Measurements from ENCODE around the gene ATOH8.

ATOH8 gene

DNA sequence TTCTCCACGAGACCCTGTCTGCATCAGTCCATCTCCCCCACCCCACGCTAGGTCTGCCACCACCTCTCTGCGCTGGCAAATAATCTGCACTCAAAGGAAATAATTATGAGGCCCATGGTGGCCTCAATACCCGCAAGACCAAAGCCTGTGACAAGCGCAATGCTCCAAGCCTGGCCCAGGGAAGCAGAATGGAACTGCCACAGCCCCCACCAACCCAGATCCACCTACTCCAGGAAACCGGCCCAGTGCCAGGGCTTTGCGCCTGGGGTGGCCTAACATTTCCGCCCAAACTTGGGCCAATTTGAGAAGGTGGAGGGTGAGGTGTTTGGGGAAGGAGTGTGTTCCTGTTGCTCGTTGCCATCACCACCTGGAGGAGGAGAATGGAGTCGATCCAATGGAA is 26.0 kb upstream of the ATOH8 start:
- no peak overlapping the region for H4K8ac ChIP-seq (ENCODE audit: low read length)
- 82% methylated on average over 6 of the region's 10 CpGs for WGBS

DNA sequence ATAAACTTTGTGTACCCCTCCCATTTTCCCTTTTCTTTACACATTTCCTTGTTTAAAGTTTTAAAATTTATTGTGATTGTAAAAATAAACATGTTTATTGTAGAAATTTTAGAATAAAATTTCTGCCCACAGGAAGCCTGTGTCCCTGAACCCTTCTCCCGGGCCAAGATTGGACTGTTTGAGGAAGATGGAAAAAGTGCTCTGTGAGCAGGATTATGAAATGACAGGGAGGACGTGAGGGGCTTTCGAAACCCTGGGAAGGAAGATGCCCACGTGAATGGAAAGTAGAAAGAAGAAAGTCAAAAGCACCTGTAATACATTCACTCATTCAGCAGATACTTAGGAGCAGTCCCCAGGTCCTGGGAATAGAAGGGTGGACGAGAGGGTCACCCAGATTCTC is 25.4 kb upstream of the ATOH8 start:
- no peak overlapping the region for H2BK12ac ChIP-seq (ENCODE audit: low read length in 2 of 2)
- no peak overlapping the region for H3K4me2 ChIP-seq (ENCODE audit: low read length, poor library complexity, severe bottlenecking)
- no peak overlapping the region for H3K27ac ChIP-seq (ENCODE audit: low read length, poor library complexity, severe bottlenecking)
- H2BK5ac ChIP-seq (ENCODE audit: low read depth, low read length, poor library complexity, severe bottlenecking) = no peak overlapping the region
- H3K27me3 ChIP-seq (ENCODE audit: control insufficient read depth in 1 of 2, insufficient read depth in 1 of 2, low read length in 2 of 2) = peaks cover 4 to 17% of the 10 kb centered on the region in 2 experiments
- H3K36me3 ChIP-seq (ENCODE audit: control insufficient read depth in 1 of 2, insufficient read depth in 2 of 2, low read depth in 1 of 2, low read length in 2 of 2) = no peaks in the 10 kb centered on the region
- H3K4me1 ChIP-seq (ENCODE audit: control insufficient read depth, insufficient read depth, low read depth, low read length) = no peaks in the 10 kb centered on the region
- no peak overlapping the region for H2AK5ac ChIP-seq (ENCODE audit: low read length, severe bottlenecking)
- DNase-seq = no peak
- H3K4me3 ChIP-seq (ENCODE audit: insufficient read depth in 1 of 2, low read depth in 1 of 2, low read length in 2 of 2) = no peak overlapping the region
- WGBS = 100% methylated on average over 1 of the region's 5 CpGs
- no peak overlapping the region for H3K14ac ChIP-seq (ENCODE audit: low read length in 2 of 2)
- H2BK120ac ChIP-seq (ENCODE audit: low read depth, low read length) = no peak overlapping the region
- no peak overlapping the region for H2AFZ ChIP-seq (ENCODE audit: low read depth, low read length)
- no peak overlapping the region for H3K18ac ChIP-seq (ENCODE audit: low read depth in 1 of 2, low read length in 2 of 2)
- H3K9ac ChIP-seq (ENCODE audit: low read length) = no peak overlapping the region
- H3K23ac ChIP-seq (ENCODE audit: low read length in 2 of 2) = no peak overlapping the region
- H4K8ac ChIP-seq (ENCODE audit: low read length) = no peak overlapping the region
- H3K9me3 ChIP-seq (ENCODE audit: control insufficient read depth, low read length) = no peaks in the 10 kb centered on the region
- H3K79me1 ChIP-seq (replicated peaks; ENCODE audit: low read length, poor library complexity, severe bottlenecking) = no peaks in the 10 kb centered on the region
- no peak overlapping the region for H4K91ac ChIP-seq (ENCODE audit: low read length)
- H3K4ac ChIP-seq (ENCODE audit: low read depth in 1 of 2, low read length in 2 of 2) = no peak overlapping the region
- H2BK15ac ChIP-seq (ENCODE audit: low read depth, poor library complexity, severe bottlenecking) = no peak overlapping the region

More for the DNA sequence above, 26.0 kb upstream of the ATOH8 start:
- no peak overlapping the region for H3K18ac ChIP-seq (ENCODE audit: low read depth in 1 of 2, low read length in 2 of 2)
- no peak for DNase-seq
- H2BK15ac ChIP-seq (ENCODE audit: low read depth, poor library complexity, severe bottlenecking) = no peak overlapping the region
- H3K4ac ChIP-seq (ENCODE audit: low read depth in 1 of 2, low read length in 2 of 2) = no peak overlapping the region
- H2BK5ac ChIP-seq (ENCODE audit: low read depth, low read length, poor library complexity, severe bottlenecking) = no peak overlapping the region
- no peaks in the 10 kb centered on the region for H3K36me3 ChIP-seq (ENCODE audit: control insufficient read depth in 1 of 2, insufficient read depth in 2 of 2, low read depth in 1 of 2, low read length in 2 of 2)
- H3K23ac ChIP-seq (ENCODE audit: low read length in 2 of 2) = no peak overlapping the region
- H3K4me3 ChIP-seq (ENCODE audit: insufficient read depth in 1 of 2, low read depth in 1 of 2, low read length in 2 of 2) = no peak overlapping the region
- no peak overlapping the region for H3K9ac ChIP-seq (ENCODE audit: low read length)
- no peak overlapping the region for H3K14ac ChIP-seq (ENCODE audit: low read length in 2 of 2)
- no peaks in the 10 kb centered on the region for H3K79me1 ChIP-seq (replicated peaks; ENCODE audit: low read length, poor library complexity, severe bottlenecking)
- H2AK5ac ChIP-seq (ENCODE audit: low read length, severe bottlenecking) = no peak overlapping the region
- peaks cover 4 to 17% of the 10 kb centered on the region in 2 experiments for H3K27me3 ChIP-seq (ENCODE audit: control insufficient read depth in 1 of 2, insufficient read depth in 1 of 2, low read length in 2 of 2)
- no peak overlapping the region for H3K4me2 ChIP-seq (ENCODE audit: low read length, poor library complexity, severe bottlenecking)
- no peak overlapping the region for H4K91ac ChIP-seq (ENCODE audit: low read length)
- H2AFZ ChIP-seq (ENCODE audit: low read depth, low read length) = no peak overlapping the region
- no peak overlapping the region for H2BK120ac ChIP-seq (ENCODE audit: low read depth, low read length)
- no peaks in the 10 kb centered on the region for H3K4me1 ChIP-seq (ENCODE audit: control insufficient read depth, insufficient read depth, low read depth, low read length)
- no peak overlapping the region for H3K27ac ChIP-seq (ENCODE audit: low read length, poor library complexity, severe bottlenecking)
- H2BK12ac ChIP-seq (ENCODE audit: low read length in 2 of 2) = no peak overlapping the region
- no peaks in the 10 kb centered on the region for H3K9me3 ChIP-seq (ENCODE audit: control insufficient read depth, low read length)

GRCh38 chr2:85728883-85729824 is 24.6 kb upstream of the ATOH8 start:
- Histone ChIP-seq H3K36me3 (ENCODE audit: control insufficient read depth in 1 of 2, insufficient read depth in 2 of 2, low read depth in 1 of 2, low read length in 2 of 2) (no peaks in the 10 kb centered on the region), H3K9ac (ENCODE audit: low read length) (no peak overlapping the region), H3K9me3 (ENCODE audit: control insufficient read depth, low read length) (no peaks in the 10 kb centered on the region), H4K8ac (ENCODE audit: low read length) (no peak overlapping the region), H2BK120ac (ENCODE audit: low read depth, low read length) (no peak overlapping the region), H4K91ac (ENCODE audit: low read length) (no peak overlapping the region), H3K4me3 (ENCODE audit: insufficient read depth in 1 of 2, low read depth in 1 of 2, low read length in 2 of 2) (no peak overlapping the region), H2BK12ac (ENCODE audit: low read length in 2 of 2) (peak overlapping the region in 1 of 2 experiments; percentile 29), H2AFZ (ENCODE audit: low read depth, low read length) (no peak overlapping the region), H2BK5ac (ENCODE audit: low read depth, low read length, poor library complexity, severe bottlenecking) (no peak overlapping the region), H3K4me2 (ENCODE audit: low read length, poor library complexity, severe bottlenecking) (no peak overlapping the region), H2AK5ac (ENCODE audit: low read length, severe bottlenecking) (no peak overlapping the region), H3K4ac (ENCODE audit: low read depth in 1 of 2, low read length in 2 of 2) (no peak overlapping the region), H3K27me3 (ENCODE audit: control insufficient read depth in 1 of 2, insufficient read depth in 1 of 2, low read length in 2 of 2) (peaks cover 4 to 17% of the 10 kb centered on the region in 2 experiments), H3K27ac (ENCODE audit: low read length, poor library complexity, severe bottlenecking) (no peak overlapping the region), H3K14ac (ENCODE audit: low read length in 2 of 2) (no peak overlapping the region), H3K18ac (ENCODE audit: low read depth in 1 of 2, low read length in 2 of 2) (no peak overlapping the region), H2BK15ac (ENCODE audit: low read depth, poor library complexity, severe bottlenecking) (no peak overlapping the region), H3K79me1 (replicated peaks; ENCODE audit: low read length, poor library complexity, severe bottlenecking) (no peaks in the 10 kb centered on the region), H3K4me1 (ENCODE audit: control insufficient read depth, insufficient read depth, low read depth, low read length) (no peaks in the 10 kb centered on the region), H3K23ac (ENCODE audit: low read length in 2 of 2) (no peak overlapping the region)
- DNase-seq = peak; percentile 82
- WGBS = 45% methylated on average over 23 of the region's 26 CpGs

DNA sequence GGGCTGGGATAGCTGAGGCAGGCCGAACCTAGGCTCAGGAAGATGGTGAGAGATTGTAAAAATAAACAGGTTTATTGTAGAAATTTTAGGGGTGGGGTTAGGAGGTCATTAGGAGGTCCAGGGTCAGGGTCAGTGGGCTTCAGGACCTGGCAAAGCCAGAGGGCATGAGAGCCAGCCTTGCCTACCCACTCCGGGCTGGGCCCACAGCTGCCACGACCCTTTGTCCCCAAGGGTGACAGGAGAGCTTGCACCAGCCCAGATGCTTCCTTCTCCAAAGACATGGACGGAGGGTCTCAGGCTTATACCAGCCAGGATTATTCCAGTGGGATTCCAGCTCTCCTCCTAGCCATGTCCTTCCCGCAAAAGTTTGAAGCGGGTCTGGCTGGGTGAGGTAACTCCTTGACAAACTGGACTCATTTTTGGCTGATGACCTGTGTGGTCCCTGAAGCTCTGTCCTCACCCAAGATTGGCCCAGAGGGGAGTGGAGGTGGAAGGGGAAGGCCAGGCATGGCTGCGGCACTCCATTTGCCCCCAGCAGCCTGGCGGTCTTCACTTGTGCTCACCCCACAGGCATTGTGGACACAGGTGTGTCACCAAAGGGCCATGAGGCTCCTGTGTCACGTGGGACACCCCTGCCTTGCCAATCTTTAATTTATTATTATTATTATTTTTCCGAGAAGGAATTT is 23.8 kb upstream of the ATOH8 start:
- no peak for DNase-seq
- peak overlapping the region in 1 of 2 experiments; percentile 76 for H2BK12ac ChIP-seq (ENCODE audit: low read length in 2 of 2)
- H3K4me3 ChIP-seq (ENCODE audit: insufficient read depth in 1 of 2, low read depth in 1 of 2, low read length in 2 of 2) = no peak overlapping the region
- H2AK5ac ChIP-seq (ENCODE audit: low read length, severe bottlenecking) = no peak overlapping the region
- no peaks in the 10 kb centered on the region for H3K4me1 ChIP-seq (ENCODE audit: control insufficient read depth, insufficient read depth, low read depth, low read length)
- peak overlapping the region; percentile 69 for H4K91ac ChIP-seq (ENCODE audit: low read length)
- no peaks in the 10 kb centered on the region for H3K36me3 ChIP-seq (ENCODE audit: control insufficient read depth in 1 of 2, insufficient read depth in 2 of 2, low read depth in 1 of 2, low read length in 2 of 2)
- no peak overlapping the region for H3K18ac ChIP-seq (ENCODE audit: low read depth in 1 of 2, low read length in 2 of 2)
- H4K8ac ChIP-seq (ENCODE audit: low read length) = no peak overlapping the region
- H3K23ac ChIP-seq (ENCODE audit: low read length in 2 of 2) = no peak overlapping the region
- H3K4ac ChIP-seq (ENCODE audit: low read depth in 1 of 2, low read length in 2 of 2) = no peak overlapping the region
- no peak overlapping the region for H3K9ac ChIP-seq (ENCODE audit: low read length)
- no peak overlapping the region for H2BK5ac ChIP-seq (ENCODE audit: low read depth, low read length, poor library complexity, severe bottlenecking)
- H2BK120ac ChIP-seq (ENCODE audit: low read depth, low read length) = no peak overlapping the region
- no peak overlapping the region for H3K27ac ChIP-seq (ENCODE audit: low read length, poor library complexity, severe bottlenecking)
- WGBS = 81% methylated on average over 10 of the region's 10 CpGs
- no peak overlapping the region for H2AFZ ChIP-seq (ENCODE audit: low read depth, low read length)
- peaks cover 4 to 18% of the 10 kb centered on the region in 2 experiments for H3K27me3 ChIP-seq (ENCODE audit: control insufficient read depth in 1 of 2, insufficient read depth in 1 of 2, low read length in 2 of 2)
- H3K9me3 ChIP-seq (ENCODE audit: control insufficient read depth, low read length) = no peaks in the 10 kb centered on the region
- no peak overlapping the region for H3K4me2 ChIP-seq (ENCODE audit: low read length, poor library complexity, severe bottlenecking)
- no peak overlapping the region for H2BK15ac ChIP-seq (ENCODE audit: low read depth, poor library complexity, severe bottlenecking)
- no peak overlapping the region for H3K14ac ChIP-seq (ENCODE audit: low read length in 2 of 2)
- no peaks in the 10 kb centered on the region for H3K79me1 ChIP-seq (replicated peaks; ENCODE audit: low read length, poor library complexity, severe bottlenecking)

All from mesenchymal stem cell (in vitro differentiated cells and primary cell).